Trophoblast cell (in vitro differentiated cells and primary cell): ENCODE results near the gene GH1.
"Not testable (repeated sequence)": the region's sequence is repeated elsewhere in the genome, so short reads cannot be mapped to it uniquely, and the experiment has no call there.

Source experiments
- DNase-seq, 2 donors: peaks; one replicate each; pipeline ENCODE4 v3.0.0-alpha.2; 2016
- H2AFZ ChIP-seq: 2 replicates; pipeline ENCODE4 v1.6.1; 2013; ENCODE audit warnings: low read length, moderate library complexity, mild to moderate bottlenecking; ENCODE audit not compliant: insufficient read depth, poor library complexity
- H2AK5ac ChIP-seq: 2 replicates; pipeline ENCODE4 v1.6.1; 2013; ENCODE audit warnings: mild to moderate bottlenecking, low read length
- H2BK120ac ChIP-seq: 2 replicates; pipeline ENCODE4 v1.6.1; 2013; ENCODE audit warnings: low read length, mild to moderate bottlenecking, moderate library complexity; ENCODE audit not compliant: insufficient read depth, poor library complexity
- H2BK12ac ChIP-seq: 2 replicates; pipeline ENCODE4 v1.6.1; 2013; ENCODE audit warnings: mild to moderate bottlenecking, low read length, moderate library complexity
- H2BK5ac ChIP-seq: 2 replicates; pipeline ENCODE4 v1.6.1; 2013; ENCODE audit warnings: low read length, low read depth, moderate library complexity, mild to moderate bottlenecking; ENCODE audit not compliant: poor library complexity
- H3K14ac ChIP-seq: 2 replicates; pipeline ENCODE4 v1.6.1; 2013; ENCODE audit warnings: mild to moderate bottlenecking, low read length
- H3K18ac ChIP-seq: 2 replicates; pipeline ENCODE4 v1.6.1; 2013; ENCODE audit warnings: mild to moderate bottlenecking, low read length
- H3K23ac ChIP-seq: 2 replicates; pipeline ENCODE4 v1.6.1; 2013; ENCODE audit warnings: low read length
- H3K27ac ChIP-seq: 2 replicates; pipeline ENCODE4 v1.5.1; 2013; ENCODE audit warnings: low read depth, mild to moderate bottlenecking, inconsistent platforms, low read length, moderate library complexity
- H3K27me3 ChIP-seq: 2 replicates; pipeline ENCODE4 v1.6.1; 2013; ENCODE audit warnings: inconsistent platforms, mild to moderate bottlenecking, low read length, moderate library complexity; ENCODE audit not compliant: insufficient read depth
- H3K36me3 ChIP-seq, 2 experiments: 1 replicate in 1 of 2; 2 replicates in 1 of 2; pipeline ENCODE4 v1.6.1; 2013; ENCODE audit warnings: low read length in 2 of 2, mild to moderate bottlenecking in 2 of 2, moderate library complexity in 1 of 2; ENCODE audit not compliant: insufficient read depth in 2 of 2, control insufficient read depth in 1 of 2
- H3K4ac ChIP-seq: 2 replicates; pipeline ENCODE4 v1.6.1; 2013; ENCODE audit warnings: low read depth, mild to moderate bottlenecking, low read length, moderate library complexity
- H3K4me1 ChIP-seq, 2 experiments: 1 replicate in 1 of 2; 2 replicates in 1 of 2; pipeline ENCODE4 v1.6.1; 2013; ENCODE audit warnings: low read length in 2 of 2, mild to moderate bottlenecking in 2 of 2, moderate library complexity in 1 of 2; ENCODE audit not compliant: insufficient read depth in 2 of 2, control insufficient read depth in 1 of 2
- H3K4me2 ChIP-seq: 2 replicates; pipeline ENCODE4 v1.6.1; 2013; ENCODE audit warnings: inconsistent platforms, mild to moderate bottlenecking, low read length, moderate library complexity
- H3K4me3 ChIP-seq: 2 replicates; pipeline ENCODE4 v1.5.1; 2013; ENCODE audit warnings: mild to moderate bottlenecking, low read depth, low read length, inconsistent platforms
- H3K79me1 ChIP-seq: one replicate; pipeline ENCODE4 v1.6.1; 2013; ENCODE audit warnings: low read length
- H3K79me2 ChIP-seq: 2 replicates; pipeline ENCODE4 v1.6.1; 2013; ENCODE audit warnings: low read length, mild to moderate bottlenecking; ENCODE audit not compliant: control insufficient read depth, insufficient read depth, poor library complexity
- H3K9ac ChIP-seq: 2 replicates; pipeline ENCODE4 v1.6.1; 2013; ENCODE audit warnings: mild to moderate bottlenecking, low read length
- H3K9me3 ChIP-seq: 2 replicates; pipeline ENCODE4 v1.6.1; 2013; ENCODE audit warnings: low read depth, mild to moderate bottlenecking, control low read depth, inconsistent platforms, low read length; ENCODE audit not compliant: insufficient read depth
- H4K12ac ChIP-seq: 2 replicates; pipeline ENCODE4 v1.6.1; 2013; ENCODE audit warnings: low read depth, mild to moderate bottlenecking, low read length, moderate library complexity
- H4K8ac ChIP-seq: 2 replicates; pipeline ENCODE4 v1.6.1; 2013; ENCODE audit warnings: low read depth, mild to moderate bottlenecking, low read length, moderate library complexity
- H4K91ac ChIP-seq: one replicate; pipeline ENCODE4 v1.6.1; 2013; ENCODE audit warnings: low read depth, mild to moderate bottlenecking, low read length, moderate library complexity
- WGBS: extraction: QIAGEN DNeasy Blood & Tissue Kit; methylation state at CpG from one replicate; pipeline ENCODE4 v1.1.7; 2013; ENCODE audit warnings: missing lambda C conversion rate; ENCODE audit not compliant: insufficient read length, insufficient coverage; ENCODE audit errors: extremely low coverage; 5-methylcytosine and 5-hydroxymethylcytosine counted together

Gene GH1

DNA sequence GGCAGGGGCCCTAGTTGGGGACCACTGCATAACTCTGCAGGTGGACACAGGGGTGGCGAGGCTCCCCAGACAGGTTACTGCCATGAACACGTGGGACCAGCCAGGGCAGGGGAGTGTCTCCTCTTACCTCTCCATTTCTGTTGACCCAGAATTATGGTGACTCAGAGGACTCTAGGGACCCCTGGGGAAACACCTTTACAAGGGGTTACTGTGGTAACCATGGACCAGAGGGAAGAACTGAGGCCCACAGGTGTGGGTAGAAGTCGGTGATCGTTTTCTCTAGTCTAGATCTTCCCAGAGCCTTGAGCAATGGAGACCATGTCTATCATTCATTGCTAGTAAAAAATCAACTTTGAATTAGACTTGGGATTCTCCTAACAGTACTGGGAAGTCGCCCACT, 2.1 kb upstream of the GH1 start:
- not testable (repeated sequence) for H2AK5ac ChIP-seq, H3K4me2 ChIP-seq, H2BK12ac ChIP-seq, H3K4ac ChIP-seq, H3K4me1 ChIP-seq, H2BK120ac ChIP-seq, DNase-seq, H2BK5ac ChIP-seq, H3K27ac ChIP-seq, H2AFZ ChIP-seq, H3K9me3 ChIP-seq, H3K27me3 ChIP-seq, H4K8ac ChIP-seq, H3K36me3 ChIP-seq, H3K4me3 ChIP-seq, H3K79me2 ChIP-seq, H3K18ac ChIP-seq, H3K79me1 ChIP-seq, H3K23ac ChIP-seq, H4K12ac ChIP-seq, H4K91ac ChIP-seq, H3K14ac ChIP-seq, H3K9ac ChIP-seq
- no CpG with 5 or more reads among the region's 5 CpGs for WGBS

DNA sequence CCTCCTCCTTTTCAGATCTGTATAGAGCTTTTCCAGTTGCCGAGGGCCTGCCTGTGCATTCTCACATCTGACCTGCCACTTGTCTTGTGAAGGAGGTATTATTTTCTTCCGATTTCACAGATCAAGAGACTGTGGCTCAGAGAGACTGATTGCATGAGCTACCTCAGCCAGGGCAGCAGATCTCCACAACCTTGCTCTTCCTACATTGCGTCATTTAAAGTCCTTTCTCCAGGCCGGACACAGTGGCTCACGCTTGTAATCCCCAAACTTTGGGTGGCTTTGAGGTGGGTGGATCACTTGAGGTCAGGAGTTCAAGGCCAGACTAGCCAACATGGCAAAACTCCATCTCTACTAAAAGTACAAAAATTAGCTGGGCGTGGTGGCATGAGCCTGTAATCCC, 1.4 kb upstream of the GH1 start:
- H2AK5ac ChIP-seq, H3K4ac ChIP-seq, H3K9me3 ChIP-seq, H3K27ac ChIP-seq, H4K12ac ChIP-seq, H3K79me1 ChIP-seq, H3K4me3 ChIP-seq, H2BK5ac ChIP-seq, H3K36me3 ChIP-seq, H3K4me2 ChIP-seq, H3K18ac ChIP-seq, H2BK12ac ChIP-seq, H3K27me3 ChIP-seq, DNase-seq, H4K91ac ChIP-seq, H3K4me1 ChIP-seq, H2AFZ ChIP-seq, H3K79me2 ChIP-seq, H3K23ac ChIP-seq, H4K8ac ChIP-seq, H2BK120ac ChIP-seq, H3K9ac ChIP-seq, H3K14ac ChIP-seq: not testable (repeated sequence)
- WGBS, result no CpG with 5 or more reads among the region's 6 CpGs

DNA sequence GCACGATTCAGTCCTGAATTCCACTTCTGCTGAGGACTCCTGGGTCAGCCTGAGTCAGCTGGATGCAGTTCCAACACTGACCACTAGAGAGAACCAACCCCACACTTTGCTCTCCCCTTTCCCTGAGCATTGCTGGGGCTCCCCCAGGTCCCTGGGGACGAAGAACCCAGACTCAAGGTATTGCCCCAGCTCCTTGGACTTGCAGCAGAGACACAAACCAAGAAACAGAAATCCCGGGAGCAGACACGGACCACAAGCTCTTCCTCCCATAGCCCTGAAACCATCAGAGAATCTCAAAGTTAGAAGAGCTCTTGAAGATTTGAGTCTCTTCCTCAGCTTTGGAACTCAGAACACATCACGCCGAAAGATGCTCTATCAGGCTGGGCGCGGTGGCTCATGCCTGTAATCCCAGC, 678 bp upstream of the GH1 start:
- peak; percentile 10 to 57 for DNase-seq
- no peak overlapping the region for H2AK5ac ChIP-seq
- no CpG with 5 or more reads among the region's 8 CpGs for WGBS
- no peak overlapping the region for H4K8ac ChIP-seq
- no peak overlapping the region for H3K4ac ChIP-seq
- no peak overlapping the region for H2BK120ac ChIP-seq
- no peak overlapping the region for H2BK12ac ChIP-seq
- no peak overlapping the region for H3K4me3 ChIP-seq
- H3K9ac ChIP-seq, result no peak overlapping the region
- H3K4me1 ChIP-seq, result no peaks in the 10 kb centered on the region
- no peak overlapping the region for H3K27ac ChIP-seq
- H3K14ac ChIP-seq, result no peak overlapping the region
- H3K23ac ChIP-seq, result no peak overlapping the region
- no peak overlapping the region for H4K12ac ChIP-seq
- H3K79me1 ChIP-seq, result no peaks in the 10 kb centered on the region
- H2AFZ ChIP-seq, result no peak overlapping the region
- no peaks in the 10 kb centered on the region for H3K9me3 ChIP-seq
- no peak overlapping the region for H2BK5ac ChIP-seq
- H4K91ac ChIP-seq, result no peak overlapping the region
- H3K18ac ChIP-seq, result no peak overlapping the region
- no peak overlapping the region for H3K4me2 ChIP-seq
- H3K27me3 ChIP-seq, result no peaks in the 10 kb centered on the region
- H3K36me3 ChIP-seq, result no peaks in the 10 kb centered on the region
- H3K79me2 ChIP-seq, result no peaks in the 10 kb centered on the region

DNA sequence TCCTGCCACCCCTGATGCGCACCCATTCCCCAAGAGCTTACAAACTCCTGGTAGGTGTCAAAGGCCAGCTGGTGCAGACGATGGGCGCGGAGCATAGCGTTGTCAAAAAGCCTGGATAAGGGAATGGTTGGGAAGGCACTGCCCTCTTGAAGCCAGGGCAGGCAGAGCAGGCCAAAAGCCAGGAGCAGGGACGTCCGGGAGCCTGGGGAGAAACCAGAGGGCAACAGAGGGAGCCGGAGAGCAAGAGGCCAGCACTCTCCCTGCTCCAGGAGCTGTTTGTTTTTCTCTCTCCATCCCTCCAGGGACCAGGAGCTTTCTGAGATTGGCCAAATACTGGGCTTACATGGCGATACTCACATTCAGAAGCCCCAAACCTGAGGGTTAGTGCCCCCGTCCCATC, 334 bp downstream of the GH1 start:
- H2BK5ac ChIP-seq, result no peak overlapping the region
- H2AFZ ChIP-seq, result no peak overlapping the region
- H3K27me3 ChIP-seq, result no peaks in the 10 kb centered on the region
- H4K12ac ChIP-seq, result no peak overlapping the region
- H3K79me1 ChIP-seq, result no peaks in the 10 kb centered on the region
- no peak overlapping the region for H2AK5ac ChIP-seq
- H3K4me3 ChIP-seq, result no peak overlapping the region
- no peak overlapping the region for H3K23ac ChIP-seq
- H3K14ac ChIP-seq, result no peak overlapping the region
- no peak overlapping the region for H4K91ac ChIP-seq
- DNase-seq, result no peak
- H3K18ac ChIP-seq, result no peak overlapping the region
- H3K27ac ChIP-seq, result no peak overlapping the region
- H2BK12ac ChIP-seq, result no peak overlapping the region
- H3K4ac ChIP-seq, result no peak overlapping the region
- no peaks in the 10 kb centered on the region for H3K9me3 ChIP-seq
- no peaks in the 10 kb centered on the region for H3K4me1 ChIP-seq
- H3K79me2 ChIP-seq, result no peaks in the 10 kb centered on the region
- no peak overlapping the region for H2BK120ac ChIP-seq
- no peaks in the 10 kb centered on the region for H3K36me3 ChIP-seq
- no peak overlapping the region for H3K4me2 ChIP-seq
- H4K8ac ChIP-seq, result no peak overlapping the region
- H3K9ac ChIP-seq, result no peak overlapping the region
- no CpG with 5 or more reads among the region's 10 CpGs for WGBS
